SIG-M5 treated with dmso at 0.1 percent for 504 hours (cell line): Measurements from ENCODE around the gene LY6G6D.

Experiments
- DNase-seq: peaks from one replicate; lab custom pipeline; 2025; ENCODE audit not compliant: unreplicated experiment; lab: John Stamatoyannopoulos, UW

Gene LY6G6D

DNA sequence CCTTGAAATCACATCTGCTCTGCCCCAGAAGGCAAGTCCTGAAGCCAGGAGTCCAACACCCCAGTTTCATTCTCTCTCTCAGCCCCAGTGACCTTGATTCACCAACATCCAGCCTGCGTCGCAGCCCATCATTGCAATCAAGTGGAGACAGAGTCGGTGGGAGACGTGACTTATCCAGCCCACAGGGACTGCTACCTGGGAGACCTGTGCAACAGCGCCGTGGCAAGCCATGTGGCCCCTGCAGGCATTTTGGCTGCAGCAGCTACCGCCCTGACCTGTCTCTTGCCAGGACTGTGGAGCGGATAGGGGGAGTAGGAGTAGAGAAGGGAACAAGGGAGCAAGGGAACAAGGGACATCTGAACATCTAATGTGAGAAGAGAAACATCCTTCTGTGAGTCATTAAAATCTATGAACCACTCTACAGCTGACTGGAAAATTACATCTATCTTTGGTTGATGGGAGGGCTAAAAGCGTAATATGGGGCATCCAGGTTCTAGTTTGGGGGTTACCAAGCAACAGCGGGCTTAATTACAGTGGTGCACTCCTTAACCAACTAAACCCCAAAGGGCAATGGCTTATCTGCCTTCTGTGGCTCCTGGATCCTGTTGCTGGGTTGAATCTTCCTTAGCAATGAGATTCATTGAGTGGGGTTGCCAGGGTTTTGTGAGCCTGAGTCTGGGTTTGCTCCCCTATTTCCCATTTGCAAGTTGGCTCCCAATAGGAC lies 2.5 kb downstream of the LY6G6D start:
- peak; percentile 8 for DNase-seq

DNA sequence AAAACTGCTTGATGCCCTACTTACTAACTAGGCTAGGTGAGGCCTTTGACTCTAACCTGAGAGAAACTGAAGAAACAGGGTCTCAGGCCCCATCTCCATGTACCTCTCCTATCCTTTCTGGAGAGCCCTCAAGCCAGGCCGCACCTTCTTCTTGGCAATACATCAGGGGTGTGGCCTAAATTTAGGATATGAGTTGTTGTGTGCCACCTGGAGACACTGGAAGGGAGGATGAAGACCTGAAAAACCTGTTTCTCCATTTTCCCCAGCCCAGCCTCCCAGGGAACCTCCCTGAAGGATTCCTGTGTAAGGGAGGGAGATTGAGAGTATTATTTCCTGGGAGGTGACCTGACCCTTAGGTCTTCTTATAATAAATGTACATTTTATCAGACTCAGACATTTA lies 3.1 kb downstream of the LY6G6D start:
- DNase-seq: peak; percentile 37

DNA sequence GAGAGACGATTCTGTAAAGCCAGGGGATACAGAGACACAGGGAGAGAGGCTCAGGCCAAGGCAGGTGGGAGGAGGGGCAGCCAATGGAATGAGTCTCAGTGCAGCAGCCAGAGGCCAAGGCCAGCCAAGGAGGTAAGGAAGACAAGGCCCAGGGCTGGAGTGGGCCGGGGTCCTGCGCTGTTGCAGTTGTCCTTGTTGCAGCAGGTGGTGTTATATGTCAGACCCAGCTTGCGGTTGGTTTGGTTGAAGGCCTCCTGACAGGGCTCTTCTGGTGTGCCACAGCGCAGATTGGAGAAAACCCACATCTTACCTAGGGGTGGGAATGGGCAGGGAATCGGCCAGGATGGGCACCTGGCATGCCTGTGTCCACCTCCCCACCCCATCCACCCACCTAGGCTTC lies 3.9 kb downstream of the LY6G6D start:
- DNase-seq: no peak

DNA sequence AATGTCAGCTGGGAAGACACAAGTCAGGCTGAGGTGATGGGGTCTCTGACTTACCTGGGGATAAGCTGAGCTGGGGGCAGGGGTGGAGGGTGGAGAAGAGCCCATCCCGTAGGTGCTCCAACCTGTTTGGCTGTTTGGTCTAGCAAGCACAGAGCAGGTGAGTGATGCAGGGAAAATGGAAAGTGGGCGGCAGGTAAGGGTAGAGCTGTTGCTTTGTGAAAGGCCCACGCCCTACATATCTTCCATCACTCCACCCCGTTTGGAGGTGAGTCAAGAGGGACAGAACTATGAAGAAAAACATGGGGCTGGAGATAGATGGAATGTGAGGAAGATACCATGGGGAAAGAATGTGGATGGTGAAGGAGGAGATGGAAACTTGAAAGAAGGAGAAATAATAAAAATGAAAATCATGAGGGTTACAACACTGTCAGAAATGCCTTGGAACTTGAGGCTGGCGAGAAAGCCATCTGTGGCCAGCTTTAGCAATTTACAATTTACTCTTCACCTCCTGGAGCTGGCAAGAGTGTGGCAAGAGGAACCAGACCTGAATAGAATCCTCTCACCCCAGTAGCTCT lies 5.1 kb downstream of the LY6G6D start:
- DNase-seq: no peak

DNA sequence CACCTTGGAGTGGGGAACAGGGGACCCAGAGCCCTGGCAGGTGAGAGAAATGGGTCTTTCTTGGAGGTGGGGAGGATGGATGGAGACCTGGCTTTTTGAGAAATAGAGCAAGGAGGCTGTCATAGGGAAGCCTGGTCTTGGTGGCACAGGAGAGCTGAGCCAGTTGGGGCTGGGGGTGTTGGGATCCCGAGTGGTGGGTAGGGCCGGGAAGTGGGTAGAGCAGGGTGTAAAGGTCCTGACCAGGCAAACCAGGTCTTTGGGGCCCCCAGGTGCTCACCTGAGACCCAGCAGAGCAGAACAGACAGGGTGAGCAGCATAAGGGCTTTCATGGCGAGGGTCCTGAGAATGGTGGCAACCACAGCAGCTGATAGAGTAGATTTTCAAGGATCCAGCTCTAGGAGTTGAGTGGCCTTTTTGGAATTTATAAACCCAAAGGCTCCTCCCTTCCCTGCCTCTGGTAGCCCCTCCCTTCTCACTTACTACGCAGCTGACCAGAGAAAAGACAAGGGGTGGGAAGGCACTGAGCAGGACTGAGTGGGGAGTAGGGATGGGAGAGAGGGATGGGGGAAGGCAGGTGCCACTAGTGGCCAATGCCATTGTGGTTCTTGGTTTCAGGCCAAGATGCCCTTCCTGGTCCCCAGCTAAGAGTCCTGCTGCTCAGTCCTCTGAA lies 6.3 kb downstream of the LY6G6D start, which contains the start of gene LY6G6C:
TSS of gene LY6G6C (minus strand) at position 396 of the 670 bp plus-strand sequence. CDS start at position 329, 67 bp downstream.
- DNase-seq: no peak

DNA sequence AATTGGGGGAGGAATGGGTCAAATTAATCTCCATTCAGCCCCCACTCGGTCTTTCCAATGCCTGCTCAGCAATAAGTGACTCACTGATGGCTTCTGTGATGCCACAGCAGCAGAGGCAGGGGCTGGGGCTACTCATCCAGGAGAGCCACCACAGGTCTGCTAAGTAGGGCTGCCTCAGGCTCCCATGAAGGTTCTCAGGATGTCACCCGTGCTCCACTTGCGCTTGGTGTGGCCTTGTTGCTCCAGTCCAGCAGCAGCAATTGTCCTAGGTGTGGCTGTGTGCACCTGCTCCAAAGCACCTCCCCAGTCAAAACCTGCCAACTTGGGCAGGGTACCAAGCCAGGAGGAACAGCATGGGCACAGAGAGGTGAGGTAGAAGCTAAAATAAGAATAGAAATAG lies 7.0 kb downstream of the LY6G6D start:
- no peak for DNase-seq

DNA sequence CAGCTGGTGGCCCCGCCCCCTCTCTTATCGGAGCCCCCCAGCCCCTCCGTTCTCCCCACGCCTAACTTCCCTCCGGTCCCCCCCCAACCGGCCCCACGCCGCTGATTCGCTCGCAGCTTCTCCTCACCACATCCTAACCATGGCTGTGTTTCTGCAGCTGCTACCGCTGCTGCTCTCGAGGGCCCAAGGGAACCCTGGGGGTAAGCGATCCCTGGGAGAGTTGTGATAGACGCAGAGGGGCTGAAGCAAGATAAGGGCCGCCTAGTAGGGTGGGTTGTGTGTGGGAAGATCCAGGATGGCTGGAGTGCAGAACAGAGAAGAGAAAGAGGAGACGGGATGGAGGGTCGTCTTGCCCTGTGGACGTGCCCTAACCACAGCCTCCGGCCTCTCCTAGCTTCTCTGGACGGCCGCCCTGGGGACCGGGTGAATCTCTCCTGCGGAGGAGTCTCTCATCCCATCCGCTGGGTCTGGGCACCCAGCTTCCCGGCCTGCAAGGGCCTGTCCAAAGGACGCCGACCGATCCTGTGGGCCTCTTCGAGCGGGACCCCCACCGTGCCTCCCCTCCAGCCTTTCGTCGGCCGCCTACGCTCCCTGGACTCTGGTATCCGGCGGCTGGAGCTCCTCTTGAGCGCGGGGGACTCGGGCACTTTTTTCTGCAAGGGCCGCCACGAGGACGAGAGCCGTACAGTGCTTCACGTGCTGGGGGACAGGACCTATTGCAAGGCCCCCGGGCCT lies 8.3 kb downstream of the LY6G6D start, which contains the start of gene MPIG6B:
TSS of gene MPIG6B (plus strand) at position 129 of the 735 bp plus-strand sequence. CDS start at position 140, 11 bp downstream.
- DNase-seq: no peak

DNA sequence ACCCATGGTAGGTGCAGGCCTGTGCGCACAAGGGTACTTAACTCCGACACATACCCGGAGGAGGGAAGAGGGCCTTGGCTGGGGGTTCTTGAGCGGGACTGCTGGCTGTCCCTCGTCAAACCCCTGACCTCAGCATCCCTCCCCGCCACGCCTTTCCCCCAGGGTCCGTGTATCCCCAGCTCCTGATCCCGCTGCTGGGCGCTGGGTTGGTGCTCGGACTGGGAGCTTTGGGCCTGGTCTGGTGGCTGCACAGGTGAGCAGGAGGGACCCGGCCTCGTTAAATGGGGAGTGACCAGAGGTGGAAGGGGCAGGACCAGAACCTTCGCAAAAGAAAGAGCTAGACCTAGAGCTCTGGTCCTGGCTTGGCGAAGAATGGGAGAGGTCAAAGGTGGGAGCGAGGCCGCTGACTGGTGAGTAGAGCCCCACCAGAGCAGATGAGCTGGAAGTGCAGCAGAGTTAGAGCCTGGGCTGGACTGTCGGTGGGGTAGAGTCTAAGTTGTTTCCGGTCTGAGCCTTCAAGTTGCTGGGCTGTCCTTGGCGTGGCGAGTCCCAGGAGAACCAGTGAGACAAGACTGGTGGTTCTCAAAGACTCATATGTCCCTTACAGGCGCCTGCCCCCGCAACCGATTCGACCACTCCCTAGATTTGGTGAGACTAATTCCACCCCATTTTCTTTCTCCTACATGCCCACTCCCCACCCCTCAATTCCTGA lies 9.0 kb downstream of the LY6G6D start:
- no peak for DNase-seq

DNA sequence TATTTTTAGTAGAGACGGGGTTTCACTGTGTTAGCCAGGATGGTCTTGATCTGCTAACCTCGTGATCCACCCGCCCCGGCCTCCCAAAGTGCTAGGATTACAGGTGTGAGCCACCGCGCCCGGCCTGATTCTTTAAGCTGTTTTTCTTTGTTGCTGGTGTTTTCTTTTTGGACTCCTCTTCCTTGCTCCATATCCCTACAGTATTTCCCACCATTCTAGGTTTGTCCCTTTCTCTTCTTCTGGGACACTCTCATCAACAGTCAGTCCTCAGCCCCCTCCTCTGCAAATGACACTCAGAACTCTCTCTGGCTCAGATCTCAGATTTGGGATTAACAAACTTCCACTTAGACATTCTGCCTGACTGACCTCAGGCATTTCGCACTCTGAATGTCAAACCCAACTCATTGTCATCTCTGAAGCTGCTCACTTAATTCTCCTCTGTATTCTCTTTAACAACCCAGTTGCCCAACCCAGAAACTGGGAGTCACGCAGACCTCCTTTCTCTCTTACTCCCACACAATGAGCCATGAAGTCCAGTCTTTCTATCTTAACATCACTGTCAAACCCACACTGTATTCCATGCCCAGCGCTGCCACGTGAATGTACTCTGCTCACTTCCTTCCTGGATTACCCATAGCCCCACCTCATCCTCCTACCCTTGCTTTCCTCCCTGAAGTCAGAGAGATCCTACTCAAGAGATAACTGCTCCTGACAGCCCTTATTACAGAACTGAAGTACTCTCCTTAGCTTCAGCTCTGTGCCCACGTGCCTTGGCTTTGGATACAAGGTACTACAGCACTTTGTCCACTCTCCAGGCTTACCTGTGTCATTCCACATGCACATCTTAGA lies 10.6 kb downstream of the LY6G6D start:
- DNase-seq: no peak

DNA sequence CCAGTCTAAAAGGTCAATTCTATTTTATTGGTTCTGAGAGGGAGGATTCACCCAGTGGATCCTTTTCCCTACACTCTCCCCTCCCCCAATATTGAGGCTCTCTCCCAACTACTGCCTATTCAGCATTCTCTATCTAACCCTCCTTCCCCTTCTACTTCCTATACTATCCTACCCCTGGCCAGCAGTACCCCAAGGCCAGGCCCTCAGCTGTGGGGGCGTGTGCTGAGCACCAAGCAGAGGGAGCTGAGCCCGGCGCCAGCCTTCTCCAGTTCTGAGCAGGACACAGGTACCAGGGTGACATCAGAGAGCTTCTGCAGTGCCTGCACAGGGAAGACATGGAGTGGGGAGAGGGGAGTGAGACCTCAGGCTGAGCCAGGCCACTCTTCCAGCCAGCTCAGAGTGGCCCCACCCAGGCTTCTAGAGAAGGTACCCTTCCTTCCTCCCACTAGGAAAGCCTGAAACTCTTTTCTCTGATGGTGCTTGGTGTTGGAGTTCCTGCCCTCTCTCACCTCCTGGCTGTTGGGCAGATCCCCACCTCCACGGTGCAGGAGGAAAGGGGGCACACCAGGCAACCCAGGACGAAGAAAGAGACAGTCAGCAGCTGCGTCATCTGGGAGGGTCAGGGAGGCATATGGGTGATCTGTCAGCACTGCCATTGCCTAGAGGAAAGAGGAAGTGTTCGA lies 12.0 kb downstream of the LY6G6D start:
- peak; percentile 84 for DNase-seq

DNA sequence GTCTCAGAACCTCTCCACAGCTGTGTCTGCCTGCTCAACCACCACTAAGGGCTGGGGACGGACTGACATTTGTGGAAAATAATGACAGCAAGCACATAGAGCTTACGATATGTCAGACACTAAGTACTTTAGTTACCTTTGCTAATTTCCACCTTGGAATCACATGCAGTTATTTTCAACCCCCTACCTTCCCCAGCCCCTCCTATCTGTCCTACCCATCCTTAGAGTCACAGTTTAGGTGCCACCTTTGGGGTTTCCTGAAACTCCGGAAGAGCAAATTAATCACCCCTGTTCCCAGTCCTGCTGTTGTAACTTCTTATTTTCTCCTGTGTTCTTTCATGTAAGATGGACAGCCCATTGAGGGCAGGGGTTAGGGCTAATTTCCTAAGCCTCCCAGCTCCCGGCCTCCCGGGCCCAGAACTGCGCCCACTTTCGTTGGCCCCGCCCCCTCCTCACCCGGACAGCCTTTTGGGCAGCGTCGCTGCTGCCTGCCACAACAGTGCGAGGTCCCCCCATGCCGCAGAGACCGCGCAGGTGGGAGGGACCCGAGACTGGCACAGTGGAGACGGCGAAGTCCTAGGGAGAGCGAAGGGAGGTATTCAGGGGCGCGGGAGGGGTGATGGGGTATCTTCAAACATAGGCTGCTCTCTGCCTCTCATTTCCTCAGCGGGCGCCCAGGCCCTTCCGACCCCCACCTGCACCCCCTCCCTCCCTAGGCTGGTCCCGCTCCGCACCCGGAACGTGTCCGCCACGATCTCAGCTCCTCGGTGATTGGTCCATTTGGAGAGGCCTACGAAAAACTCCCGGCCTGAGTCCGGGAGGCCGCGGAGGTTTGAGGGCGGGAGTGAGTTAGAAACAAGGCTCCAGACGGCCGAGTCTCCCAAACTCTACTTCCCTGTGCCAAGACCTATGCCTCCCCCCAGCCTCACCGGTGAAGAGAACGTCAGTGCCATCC lies 12.8 kb downstream of the LY6G6D start:
- no peak for DNase-seq

DNA sequence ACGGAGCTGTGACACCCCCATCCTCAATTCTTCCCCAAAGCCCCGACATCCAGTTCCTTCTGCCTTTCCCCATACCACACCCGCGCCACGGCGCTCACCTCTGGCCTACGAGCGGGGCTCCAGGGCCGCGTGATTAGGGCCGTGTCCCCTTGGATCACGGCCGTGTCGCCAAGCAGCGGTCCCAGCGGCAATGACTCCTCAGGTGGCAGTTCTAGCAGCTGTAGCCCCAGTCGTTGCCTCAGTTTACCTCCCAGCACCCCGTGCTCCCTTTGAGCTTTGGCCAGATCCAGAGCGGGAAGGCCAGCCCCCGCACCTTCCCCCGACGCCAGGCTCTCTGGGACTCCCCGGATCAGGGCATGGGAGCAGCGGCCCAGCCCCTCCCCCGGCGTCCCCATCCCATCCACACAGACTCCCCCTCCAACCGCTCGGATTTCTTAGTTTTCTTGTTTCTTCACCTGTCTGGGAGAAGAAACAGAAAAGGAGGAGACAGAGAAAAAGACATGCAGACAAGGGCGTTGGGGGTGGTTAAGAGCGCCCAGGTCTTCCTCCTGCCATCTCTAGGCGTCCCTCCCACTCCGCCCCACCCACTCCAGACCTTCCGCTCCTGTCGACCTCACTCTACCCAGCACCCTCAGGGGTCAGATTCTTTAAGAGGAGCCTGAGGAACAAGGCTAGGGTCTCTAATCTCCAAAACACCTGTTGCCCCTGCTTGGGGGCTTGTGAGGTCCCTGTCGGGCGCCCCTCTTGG lies 13.8 kb downstream of the LY6G6D start, which contains the start of gene DDAH2:
TSS of gene DDAH2 (minus strand) at position 533 of the 748 bp plus-strand sequence. CDS start at position 395, 138 bp downstream.
- no peak for DNase-seq

DNA sequence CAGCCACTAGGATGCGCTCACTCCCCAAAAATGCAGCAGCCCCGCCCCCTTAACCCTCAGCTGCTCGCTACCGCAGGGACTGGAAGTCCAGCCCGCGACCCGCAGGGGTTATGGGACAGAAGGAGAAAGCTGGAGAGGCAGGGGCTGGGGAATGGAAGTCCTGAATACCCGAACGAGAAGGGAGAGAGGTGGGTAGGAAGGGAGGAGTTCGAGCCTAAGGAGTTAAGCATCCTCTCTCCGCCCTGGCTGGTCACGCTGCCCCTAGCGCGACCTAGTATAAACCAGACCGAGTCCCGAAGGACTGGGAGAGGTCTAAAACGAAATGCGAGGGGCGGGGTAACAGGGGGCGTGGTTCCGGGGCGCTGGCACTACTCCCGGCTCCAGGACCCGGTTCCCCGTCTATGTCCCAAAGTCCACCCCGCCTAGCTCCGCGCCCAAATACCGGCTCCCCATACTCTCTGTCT lies 14.4 kb downstream of the LY6G6D start:
- peak; percentile 38 for DNase-seq

DNA sequence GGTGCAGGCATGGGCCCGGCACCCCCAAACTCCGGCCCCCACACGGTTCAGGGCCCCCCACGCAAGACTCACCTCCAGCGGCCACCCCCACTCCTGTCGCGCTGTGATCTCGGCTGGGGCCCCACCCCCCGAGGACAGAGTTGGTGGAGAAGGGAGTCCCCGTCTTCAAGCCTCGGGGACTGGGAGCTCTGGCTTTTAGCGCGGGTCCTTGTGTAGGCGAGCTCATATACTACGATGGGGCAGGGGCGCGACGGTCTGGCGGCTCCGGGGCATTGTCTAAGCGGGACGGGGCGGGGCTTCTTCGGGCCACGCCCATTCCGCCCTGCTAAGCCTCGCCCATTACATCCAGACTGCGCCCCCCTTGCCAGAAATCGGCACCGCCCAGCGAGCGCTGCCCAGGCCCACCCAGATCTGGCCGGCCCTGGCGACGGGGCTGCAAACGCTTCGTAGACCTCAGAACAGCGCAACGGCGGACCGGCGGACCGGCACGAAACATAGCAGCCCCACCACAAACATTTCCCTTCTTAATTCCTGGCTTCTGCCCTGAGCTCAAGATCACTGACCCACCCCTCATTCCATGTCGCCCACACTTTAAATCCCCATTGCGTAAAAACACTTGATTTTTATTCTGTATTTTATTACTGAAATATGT lies 15.0 kb downstream of the LY6G6D start:
- DNase-seq: no peak

DNA sequence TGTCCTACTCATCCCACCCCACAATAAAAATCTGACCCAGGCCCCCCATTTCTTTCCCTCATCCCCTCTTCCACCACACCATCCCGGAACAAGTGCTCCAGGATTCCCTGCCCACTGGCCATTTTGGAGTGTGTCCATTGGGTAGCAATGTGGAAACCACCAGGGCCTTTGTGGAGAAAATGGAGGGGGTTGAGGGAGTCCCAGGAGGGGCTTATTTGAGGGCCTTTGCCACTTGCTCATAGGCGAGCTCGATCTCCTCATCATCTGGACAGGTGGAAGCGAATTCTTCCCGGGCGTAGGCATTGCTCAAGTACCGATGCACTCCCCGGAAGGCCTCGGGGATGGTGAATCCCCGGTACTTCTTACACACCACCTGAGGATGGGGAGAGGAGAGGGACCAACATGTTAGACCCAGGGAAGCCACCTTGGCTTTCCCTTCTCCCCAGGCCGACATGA lies 15.5 kb downstream of the LY6G6D start:
- no peak for DNase-seq

DNA sequence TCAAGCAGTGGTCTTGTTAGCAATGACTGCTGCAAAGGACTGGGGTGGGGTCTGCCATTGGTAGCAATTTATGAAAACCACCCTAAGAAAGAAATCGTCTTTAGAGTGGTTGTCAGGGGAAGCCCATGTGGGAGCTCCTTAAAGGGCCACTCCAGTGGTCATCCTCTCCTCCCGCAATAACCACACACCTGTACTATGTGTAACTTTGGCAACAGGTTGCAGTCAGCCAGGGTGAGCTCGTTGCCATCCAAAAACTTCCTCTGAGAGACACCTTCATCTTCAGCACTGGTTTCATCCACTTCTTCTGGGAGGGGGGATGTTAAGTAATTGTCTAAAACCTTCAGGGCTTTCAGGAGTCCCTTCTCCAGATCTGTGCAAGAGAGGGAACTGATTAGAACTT lies 16.9 kb downstream of the LY6G6D start:
- DNase-seq: no peak

DNA sequence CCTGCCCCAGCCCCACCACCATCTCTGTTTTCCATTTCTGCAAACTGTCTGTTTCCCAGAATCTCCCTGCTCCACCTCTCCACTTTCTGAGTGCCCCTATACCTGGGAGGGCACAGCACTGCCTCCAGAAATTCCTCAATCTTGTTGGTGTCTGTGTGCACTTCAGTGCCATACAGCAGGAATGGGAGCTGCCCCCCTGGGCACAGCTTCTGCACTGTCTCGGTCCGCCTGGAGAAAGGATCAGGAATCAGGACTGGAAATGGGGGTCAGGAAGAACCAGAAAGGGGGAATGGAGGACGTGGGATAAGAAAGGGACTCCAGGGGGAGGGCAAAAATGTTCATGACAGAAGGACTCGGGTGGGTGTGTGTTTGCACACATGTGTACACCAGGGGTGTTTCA lies 18.6 kb downstream of the LY6G6D start:
- no peak for DNase-seq
